ENCODE measurements around the gene SUSD4.
A peak's percentile ranks its signal among the peaks of the same experiment; 100 is the strongest.
"Not testable (repeated sequence)": the region's sequence is repeated elsewhere in the genome, so short reads cannot be mapped to it uniquely, and the experiment has no call there.

Gene SUSD4

GRCh38 chr1:223258751-223259198, 105.2 kb downstream of the SUSD4 start:
- DNase-seq, result no peak
- intact Hi-C loops (cut with DNase I), result no loop called here

- intact Hi-C loops (cut with DNase I), result no loop called here
- no peak for DNase-seq
Measured at GRCh38 chr1:223257856-223258550, 106.0 kb downstream of the SUSD4 start.

GRCh38 chr1:223256034-223256433, 107.9 kb downstream of the SUSD4 start:
- intact Hi-C loops (cut with DNase I), result no loop called here
- DNase-seq, result no peak

- intact Hi-C loops (cut with DNase I), result no loop called here
- DNase-seq, result no peak
Measured at GRCh38 chr1:223253916-223254315, 110.1 kb downstream of the SUSD4 start.

GRCh38 chr1:223251387-223251786, 112.6 kb downstream of the SUSD4 start:
- DNase-seq; intact Hi-C loops (cut with DNase I): not testable (repeated sequence)

- DNase-seq, result peak in 1 of 10 donors; percentile 62
- intact Hi-C loops (cut with DNase I), result no loop called here
Measured at GRCh38 chr1:223250632-223251015, 113.4 kb downstream of the SUSD4 start.

GRCh38 chr1:223249854-223250631, 113.9 kb downstream of the SUSD4 start:
- peak in 1 of 10 donors; percentile 2 for DNase-seq
- intact Hi-C loops (cut with DNase I), result no loop called here

GRCh38 chr1:223248770-223249140, 115.2 kb downstream of the SUSD4 start:
- intact Hi-C loops (cut with DNase I), result no loop called here
- peak in 1 of 10 donors; percentile 36 for DNase-seq

GRCh38 chr1:223248001-223248769, 115.8 kb downstream of the SUSD4 start:
- peak in 1 of 10 donors; percentile 6 for DNase-seq
- intact Hi-C loops (cut with DNase I), result no loop called here

- DNase-seq, result peak in 1 of 10 donors; percentile 26
- intact Hi-C loops (cut with DNase I), result no loop called here
Measured at GRCh38 chr1:223246476-223247112, 117.4 kb downstream of the SUSD4 start.

GRCh38 chr1:223245983-223246382, 118.0 kb downstream of the SUSD4 start:
- peak in 1 of 10 donors; percentile 48 for DNase-seq
- intact Hi-C loops (cut with DNase I), result no loop called here

GRCh38 chr1:223245411-223245810, 118.6 kb downstream of the SUSD4 start:
- DNase-seq, result peak in 1 of 10 donors; percentile 58
- intact Hi-C loops (cut with DNase I), result no loop called here

- DNase-seq, result no peak
- intact Hi-C loops (cut with DNase I), result loop anchor here (5.0 kb wide), 1 partner anchor 112 kb away; no protein-coding TSS in a partner anchor
Measured at GRCh38 chr1:223244366-223245103, 119.4 kb downstream of the SUSD4 start.

- intact Hi-C loops (cut with DNase I), result loop anchor here (5.0 kb wide), 1 partner anchor 111 kb away; no protein-coding TSS in a partner anchor
- DNase-seq, result peak in 1 of 10 donors; percentile 49
Measured at GRCh38 chr1:223243441-223244050, 120.4 kb downstream of the SUSD4 start.

- intact Hi-C loops (cut with DNase I), result loop anchor here (5.0 kb wide), 1 partner anchor 111 kb away; no protein-coding TSS in a partner anchor
- peak in 1 of 10 donors; percentile 59 for DNase-seq
Measured at GRCh38 chr1:223242971-223243370, 121.0 kb downstream of the SUSD4 start.

GRCh38 chr1:223242382-223242955, 121.5 kb downstream of the SUSD4 start:
- intact Hi-C loops (cut with DNase I), result loop anchor here (5.0 kb wide), 1 partner anchor 110 kb away; no protein-coding TSS in a partner anchor

GRCh38 chr1:223240122-223240521, 123.9 kb downstream of the SUSD4 start:
- intact Hi-C loops (cut with DNase I), result loop anchor here (5.0 kb wide), 1 partner anchor 108 kb away; no protein-coding TSS in a partner anchor
- DNase-seq, result no peak

More at GRCh38 chr1:223242382-223242955, 121.5 kb downstream of the SUSD4 start:
- DNase-seq, result peak in 1 of 10 donors; percentile 48

- DNase-seq, result peak in 1 of 10 donors; percentile 9
Measured at GRCh38 chr1:223235091-223235490, 128.9 kb downstream of the SUSD4 start.

More at GRCh38 chr1:223235091-223235490, 128.9 kb downstream of the SUSD4 start:
- intact Hi-C loops (cut with DNase I), result no loop called here

Measured in posterior cingulate gyrus (tissue), 11 donors.